Calu3 (cell line): ENCODE data around the gene RDH5. TPM values are rescaled to one million over a fixed set of nuclear protein-coding genes. Genes with fewer than 3 reads are reported as not detected.

Experiments used
- BruUV-seq: library from RNA; stranded (reverse); fragments of 400-500 nt; replicated peaks from 2 replicates; lab custom pipeline; 2021; lab: Mats Ljungman, UMichigan
- CTCF ChIA-PET: fragments of 300-600 bp; sonication (Branson Sonifier 250); formaldehyde crosslinking; loops from one replicate; lab custom pipeline; 2022; ENCODE audit warnings: antibody characterized with exemption; lab: Charles Lee
- DNase-seq: peaks from one replicate; pipeline ENCODE4 v3.0.0; 2022
- H3K27ac Mint-ChIP-seq: one replicate; pipeline ENCODE4 v1.8.0; 2022; ENCODE audit warnings: mixed read lengths; ENCODE audit not compliant: unreplicated experiment
- H3K27me3 Mint-ChIP-seq: one replicate; pipeline ENCODE4 v1.8.0; 2022; ENCODE audit warnings: mixed read lengths; ENCODE audit not compliant: unreplicated experiment
- H3K36me3 Mint-ChIP-seq: one replicate; pipeline ENCODE4 v1.8.0; 2022; ENCODE audit warnings: mild to moderate bottlenecking, moderate library complexity, mixed read lengths; ENCODE audit not compliant: insufficient read depth, unreplicated experiment
- H3K4me1 Mint-ChIP-seq: one replicate; pipeline ENCODE4 v1.8.0; 2022; ENCODE audit warnings: mild to moderate bottlenecking, low read depth, mixed read lengths; ENCODE audit not compliant: unreplicated experiment
- H3K4me3 Mint-ChIP-seq: one replicate; pipeline ENCODE4 v1.8.0; 2022; ENCODE audit warnings: mild to moderate bottlenecking, low read depth, moderate library complexity, mixed read lengths; ENCODE audit not compliant: unreplicated experiment
- H3K9me3 Mint-ChIP-seq: one replicate; pipeline ENCODE4 v1.8.0; 2022; ENCODE audit warnings: low read depth, mixed read lengths; ENCODE audit not compliant: unreplicated experiment
- CTCF ChIP-seq: fragments of 200-600 bp; IDR thresholded peaks from one replicate; pipeline ENCODE4 v1.8.0; 2022; ENCODE audit warnings: antibody characterized with exemption; ENCODE audit not compliant: unreplicated experiment
- intact Hi-C: fragments of 100-400 bp; cut with micrococcal nuclease; formaldehyde crosslinking; loops from one replicate; pipeline ENCODE4 v1.10.0; 2022; ENCODE audit not compliant: unreplicated experiment
- total RNA-seq: library from RNA; stranded (reverse); gene quantifications from 2 replicates; pipeline ENCODE4 v1.2.3, GENCODE V29; 2022

Gene RDH5
- total RNA-seq, 1 experiment from 2014 or later, result 11.2 TPM

- H3K4me3 Mint-ChIP-seq, result no peak overlapping the region
- H3K27me3 Mint-ChIP-seq, result peaks cover 64% of the 10 kb centered on the region
- H3K27ac Mint-ChIP-seq, result no peak overlapping the region
- BruUV-seq, result no TSS peak
- peaks cover 6% of the 10 kb centered on the region for H3K36me3 Mint-ChIP-seq
- H3K4me1 Mint-ChIP-seq, result peaks cover 25% of the 10 kb centered on the region
- no peaks in the 10 kb centered on the region for H3K9me3 Mint-ChIP-seq
- CTCF ChIA-PET, result no interaction called here
- no peak for DNase-seq
- TF ChIP-seq CTCF, result no peak
- intact Hi-C loops, result no loop called here
These were observed 16.1 kb upstream of the RDH5 start for GRCh38 chr12:55703901-55704761.

GRCh38 chr12:55704824-55705718 lies 15.1 kb upstream of the RDH5 start:
- Mint-ChIP-seq H3K9me3 (no peaks in the 10 kb centered on the region), H3K4me3 (no peak overlapping the region), H3K27me3 (peaks cover 64% of the 10 kb centered on the region), H3K27ac (no peak overlapping the region), H3K36me3 (peaks cover 6% of the 10 kb centered on the region), H3K4me1 (peaks cover 28% of the 10 kb centered on the region)
- BruUV-seq, result no TSS peak
- no peak for DNase-seq
- TF ChIP-seq CTCF, result no peak
- intact Hi-C loops, result no loop called here
- CTCF ChIA-PET, result interaction anchor here (0.9 to 2.6 kb wide), 4 partner anchors 9 to 24 kb away, joined by 3 to 14 read pairs (median 4); partner anchors contain the start of gene RDH5

GRCh38 chr12:55705782-55706402 lies 14.3 kb upstream of the RDH5 start:
- H3K27me3 Mint-ChIP-seq, result peaks cover 61% of the 10 kb centered on the region
- CTCF ChIA-PET, result interaction anchor here (0.9 to 2.6 kb wide), 5 partner anchors 10 to 24 kb away, joined by 3 to 14 read pairs (median 3); partner anchors contain the start of genes BLOC1S1 and RDH5
- H3K4me3 Mint-ChIP-seq, result no peak overlapping the region
- no peaks in the 10 kb centered on the region for H3K9me3 Mint-ChIP-seq
- peak; percentile 40 for DNase-seq
- H3K36me3 Mint-ChIP-seq, result peaks cover 6% of the 10 kb centered on the region
- intact Hi-C loops, result no loop called here
- H3K27ac Mint-ChIP-seq, result no peak overlapping the region
- TF ChIP-seq CTCF, result peak; percentile 44
- peaks cover 28% of the 10 kb centered on the region for H3K4me1 Mint-ChIP-seq
- BruUV-seq, result no TSS peak
